ENCODE results near the gene TCF12.
A peak's percentile ranks its signal among the peaks of the same experiment; 100 is the strongest.

The TCF12 gene

DNA sequence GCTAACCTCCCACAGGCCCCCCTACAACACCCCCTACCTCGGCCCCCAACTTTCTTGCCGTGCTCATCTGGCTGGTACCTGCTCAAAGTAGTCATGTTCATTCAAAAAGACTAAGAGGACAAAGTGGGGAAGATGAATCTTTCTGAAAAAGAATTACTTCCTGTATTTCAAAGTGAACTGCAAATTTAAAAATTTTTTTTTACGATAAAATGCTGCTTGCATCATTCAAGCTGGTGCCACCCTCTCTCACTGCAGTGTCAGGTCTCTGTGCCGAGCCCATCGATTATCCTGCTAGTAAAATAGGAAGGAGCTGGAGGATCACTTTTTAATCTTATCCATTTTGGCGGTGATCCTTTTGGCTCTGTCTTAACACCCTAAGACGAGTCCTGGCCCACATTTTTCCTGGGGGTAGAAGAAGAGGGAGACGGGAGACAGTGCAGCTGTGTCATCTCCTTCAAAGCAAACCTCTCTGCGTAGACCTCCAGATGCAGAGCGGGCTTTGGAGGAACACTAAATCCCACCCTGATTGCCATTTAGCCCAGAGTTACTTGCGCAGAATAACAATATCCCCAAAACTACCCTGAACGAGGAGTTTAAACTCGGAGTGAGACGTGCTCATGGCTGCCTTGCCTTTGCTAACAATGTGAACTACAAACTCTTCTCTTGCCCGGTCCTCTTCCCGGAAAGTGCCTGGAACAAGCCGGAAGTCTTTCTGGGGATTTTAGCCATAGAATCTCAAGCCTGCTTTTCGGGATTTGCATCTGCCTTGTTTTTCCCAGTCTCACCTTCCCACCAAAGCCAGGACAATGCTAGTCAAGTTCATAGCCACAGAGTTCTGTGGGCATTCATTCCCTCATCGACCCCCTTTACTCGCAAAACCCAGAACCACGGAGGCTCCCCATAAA is 391.7 kb downstream of the TCF12 start:
- DNase-seq, result no peak

DNA sequence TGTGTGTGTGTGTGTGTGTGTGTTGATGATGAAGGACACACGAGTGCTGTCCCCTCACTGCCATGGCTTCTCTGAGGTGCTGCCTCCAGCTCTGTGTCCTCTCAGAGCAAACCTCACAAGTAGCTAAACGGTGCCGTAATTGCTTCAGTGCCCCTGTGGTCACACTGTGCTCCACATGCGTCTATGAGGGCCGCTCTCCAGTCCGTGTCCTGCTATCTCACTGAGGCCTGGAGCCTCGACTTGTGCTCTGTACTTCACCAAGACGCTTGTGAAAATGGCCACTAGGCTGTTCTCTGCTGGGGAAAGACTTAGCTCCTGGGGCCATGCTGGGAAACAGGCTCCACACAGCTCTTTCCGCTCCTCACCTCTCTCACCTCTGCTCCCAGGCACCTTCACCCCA is 392.4 kb downstream of the TCF12 start:
- DNase-seq, result no peak

DNA sequence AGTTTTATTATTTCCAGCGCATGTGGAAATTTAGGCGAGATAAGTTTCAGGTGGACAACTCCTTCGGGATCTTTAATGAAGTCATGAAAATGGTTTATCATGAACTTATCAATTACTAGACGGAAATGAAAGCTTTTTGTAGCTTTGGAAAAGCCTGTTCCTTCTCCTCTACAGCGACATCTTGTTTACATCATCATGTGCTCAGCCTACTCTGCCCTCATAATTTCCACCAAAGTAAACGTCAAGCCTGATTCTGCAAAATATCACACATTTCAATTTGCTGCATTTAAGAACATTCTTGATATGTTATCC is 393.5 kb downstream of the TCF12 start:
- DNase-seq, result no peak

DNA sequence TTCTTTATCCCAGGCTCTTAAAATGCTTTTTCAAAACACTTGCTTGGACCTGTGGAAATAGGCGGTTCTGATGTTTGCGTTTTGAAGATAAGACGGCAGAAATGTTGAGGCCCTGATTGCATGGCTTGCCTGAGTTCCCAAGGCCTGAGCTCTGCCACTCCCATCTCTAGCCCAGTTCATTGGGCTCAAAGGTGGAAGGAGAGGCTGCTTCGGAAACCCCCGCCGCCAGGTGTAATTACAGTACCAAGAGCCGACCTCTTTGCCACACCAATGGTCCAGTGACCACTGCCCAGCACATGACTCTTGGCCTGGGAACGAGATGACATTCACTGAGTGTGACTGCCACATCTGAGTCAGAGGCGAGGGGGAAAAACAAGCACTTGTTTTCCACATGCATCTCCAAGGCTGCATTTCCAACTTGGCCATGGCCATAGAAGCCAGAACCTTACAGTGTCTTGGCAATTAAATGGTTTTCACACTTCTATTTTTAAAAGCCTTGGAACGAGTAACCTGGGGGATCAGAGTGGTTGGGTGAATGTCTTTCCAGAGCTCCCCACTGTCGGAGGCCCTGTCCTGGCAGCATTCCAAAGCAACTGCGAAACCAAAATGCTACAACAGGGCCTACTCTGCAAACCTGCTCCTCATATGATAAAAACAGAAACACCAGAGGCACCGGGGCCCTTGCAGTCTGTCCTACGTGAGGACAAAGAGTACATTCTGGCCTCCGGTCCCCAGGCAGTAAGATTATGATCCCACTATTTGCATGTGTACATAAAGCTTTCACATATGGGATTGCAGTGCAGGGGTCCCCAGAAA is 394.1 kb downstream of the TCF12 start:
- DNase-seq, result no peak

DNA sequence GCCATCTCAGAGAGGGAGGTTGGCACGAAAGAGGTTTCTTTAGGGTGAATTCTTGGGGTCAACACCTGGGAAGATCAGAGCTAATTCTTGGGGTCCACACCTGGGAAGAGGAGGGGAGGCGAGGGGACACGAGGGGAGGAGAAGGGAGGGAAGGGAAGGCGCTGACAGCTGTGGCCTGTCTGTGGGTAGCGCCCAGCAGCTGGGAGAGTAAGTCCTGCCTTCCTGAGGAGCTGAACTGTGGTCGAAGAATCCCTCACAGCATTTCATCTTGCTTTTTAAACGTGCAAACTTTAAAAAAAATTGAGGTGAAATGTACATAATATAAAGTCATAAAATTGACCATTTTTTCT is 394.7 kb downstream of the TCF12 start:
- no peak for DNase-seq

DNA sequence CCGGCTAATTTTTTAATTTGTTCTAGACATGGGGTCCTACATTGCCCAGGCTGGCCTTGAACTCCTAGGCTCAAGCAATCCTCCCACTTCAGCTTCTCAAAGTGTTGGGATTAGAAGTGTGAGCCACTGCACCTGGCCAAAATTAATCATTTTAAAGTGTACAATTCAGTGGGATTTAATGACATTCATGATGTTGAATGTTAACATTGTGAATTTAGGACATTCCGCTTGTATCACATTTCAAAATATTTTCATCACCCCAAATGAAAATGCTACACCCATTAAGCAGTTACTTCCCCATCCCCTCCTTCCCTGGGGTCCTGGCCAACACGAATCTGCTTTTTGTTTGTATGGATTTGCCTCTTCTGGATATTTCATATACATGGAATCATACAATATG is 395.8 kb downstream of the TCF12 start:
- DNase-seq, result no peak

DNA sequence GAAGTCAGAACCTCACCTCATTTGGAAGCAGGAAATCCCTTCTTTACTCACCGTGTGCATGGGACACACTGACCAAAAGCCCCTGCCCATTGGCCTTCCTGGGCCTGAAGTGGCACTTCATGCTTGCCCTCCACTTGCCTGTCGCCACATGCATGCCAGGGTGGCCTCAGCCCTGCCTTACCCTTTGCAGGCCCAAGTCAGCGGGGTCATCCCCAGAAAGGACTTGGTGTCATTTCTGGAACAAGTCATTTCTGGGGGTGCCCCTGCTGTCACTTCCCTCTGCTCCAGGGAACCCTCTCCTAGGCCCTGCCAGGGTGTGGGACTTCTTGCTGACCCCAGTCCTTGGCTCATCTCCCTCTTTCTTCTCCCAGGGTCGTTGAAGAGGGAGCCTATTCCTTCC is 398.0 kb downstream of the TCF12 start:
- DNase-seq, result no peak

DNA sequence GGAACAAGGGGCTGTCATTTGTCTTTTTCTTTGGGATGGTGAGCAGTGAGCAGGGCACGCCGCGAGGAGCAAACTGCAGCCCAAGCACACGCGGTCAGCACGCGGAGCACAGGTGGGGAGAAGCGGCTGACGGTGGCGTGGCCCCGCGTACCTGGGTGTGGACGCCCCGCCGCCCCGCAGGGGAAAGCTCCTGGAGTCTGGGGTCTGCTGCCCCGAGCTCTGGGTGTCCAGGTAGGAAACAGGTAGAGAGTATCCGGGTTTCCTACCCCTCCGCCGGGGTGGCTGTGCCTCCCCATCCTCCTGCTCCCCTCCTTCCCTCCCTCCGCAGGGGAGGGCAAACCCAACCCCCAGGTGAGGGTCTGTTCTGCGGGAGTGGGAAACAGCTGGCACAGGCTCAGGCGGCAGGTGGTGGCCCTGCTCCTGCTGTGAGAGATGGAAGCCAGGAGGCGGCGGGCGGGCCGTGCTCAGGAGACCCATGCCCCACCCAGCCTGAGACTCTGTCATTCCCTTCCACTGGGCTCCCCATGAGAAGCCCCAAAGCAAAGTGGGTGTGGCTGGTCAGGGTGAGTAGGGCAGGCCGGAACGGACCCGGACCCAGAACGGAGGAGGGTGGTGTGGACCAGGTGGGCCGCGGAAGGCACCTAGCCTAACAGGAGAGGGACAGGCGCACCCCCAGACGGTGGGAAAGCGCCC is 400.9 kb downstream of the TCF12 start:
- no peak for DNase-seq

DNA sequence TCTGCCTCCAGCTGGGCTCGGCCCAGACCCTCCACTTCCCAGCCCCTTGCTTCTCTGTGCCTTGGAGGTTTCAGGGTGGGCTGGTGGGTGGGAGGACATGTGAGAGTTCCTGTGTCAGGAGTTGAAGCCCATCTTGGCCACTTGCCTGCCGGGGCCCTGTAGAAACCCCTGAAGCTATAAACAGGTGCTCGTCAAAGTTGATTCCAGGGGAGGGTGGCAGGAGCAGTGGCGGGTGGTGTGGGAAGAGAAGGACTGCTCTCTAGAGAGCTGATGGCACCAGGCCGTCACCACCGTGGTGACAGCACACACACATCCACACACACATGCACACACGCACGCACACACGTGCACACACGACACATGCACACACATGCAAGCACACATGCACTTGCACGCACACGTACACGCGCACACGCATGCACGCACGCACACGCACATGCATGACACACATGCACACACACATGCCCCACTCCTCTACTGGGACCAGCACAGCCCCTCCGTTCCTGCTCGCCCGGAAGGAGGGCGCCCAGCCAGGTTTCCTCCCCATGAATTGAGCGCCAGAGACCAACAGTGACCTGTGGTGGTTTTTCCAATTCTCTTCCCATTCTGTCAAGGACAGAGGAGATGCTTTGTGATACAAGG is 401.6 kb downstream of the TCF12 start:
- DNase-seq, result no peak

DNA sequence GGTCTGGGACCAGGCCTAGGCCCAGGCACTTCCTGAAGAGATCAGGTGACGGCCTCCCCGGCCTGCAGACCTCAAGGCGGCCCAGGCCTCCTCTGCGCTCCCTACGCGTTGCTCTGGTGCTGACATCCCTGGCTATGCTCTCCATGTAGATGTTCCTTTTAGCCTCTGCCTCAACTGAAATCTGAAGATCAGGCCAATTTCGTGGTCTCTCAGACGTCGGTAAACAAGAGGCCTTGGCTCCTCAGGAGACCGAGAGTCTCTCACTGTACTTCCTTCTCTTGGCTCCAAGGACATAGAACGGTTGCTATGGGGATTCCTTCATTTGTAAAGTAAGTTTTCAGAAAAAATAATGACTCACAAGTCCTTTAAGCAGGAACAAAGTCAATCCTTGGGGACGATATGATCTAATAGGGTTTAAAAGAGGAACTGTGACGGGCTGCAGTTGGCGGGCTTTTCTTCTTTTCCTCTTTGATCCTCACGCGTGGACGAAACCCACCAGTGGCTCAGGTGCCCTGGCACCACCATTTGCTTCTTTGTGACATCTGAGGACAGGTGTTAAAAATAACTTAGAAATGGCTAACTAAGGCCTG is 402.3 kb downstream of the TCF12 start:
- DNase-seq, result no peak

DNA sequence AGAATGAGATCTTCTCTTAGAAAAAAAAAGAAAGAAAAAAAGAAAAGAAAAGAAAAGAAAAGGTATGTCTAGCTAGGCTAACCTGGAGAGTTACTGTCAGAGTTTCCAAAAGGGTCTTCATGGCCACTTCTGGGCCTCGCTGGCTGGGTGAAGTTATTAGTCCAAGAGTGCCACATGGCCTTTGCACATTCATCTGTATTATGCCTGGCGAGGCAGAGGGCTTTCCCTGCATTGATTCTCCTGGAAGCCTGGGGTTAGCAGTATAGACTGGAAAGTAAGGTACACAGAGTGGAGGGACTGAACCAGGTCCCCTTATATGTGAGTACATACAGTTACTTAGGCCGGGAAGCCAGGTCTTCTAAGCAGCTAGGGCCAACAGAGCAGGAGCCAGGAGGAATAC is 403.0 kb downstream of the TCF12 start:
- DNase-seq, result no peak

DNA sequence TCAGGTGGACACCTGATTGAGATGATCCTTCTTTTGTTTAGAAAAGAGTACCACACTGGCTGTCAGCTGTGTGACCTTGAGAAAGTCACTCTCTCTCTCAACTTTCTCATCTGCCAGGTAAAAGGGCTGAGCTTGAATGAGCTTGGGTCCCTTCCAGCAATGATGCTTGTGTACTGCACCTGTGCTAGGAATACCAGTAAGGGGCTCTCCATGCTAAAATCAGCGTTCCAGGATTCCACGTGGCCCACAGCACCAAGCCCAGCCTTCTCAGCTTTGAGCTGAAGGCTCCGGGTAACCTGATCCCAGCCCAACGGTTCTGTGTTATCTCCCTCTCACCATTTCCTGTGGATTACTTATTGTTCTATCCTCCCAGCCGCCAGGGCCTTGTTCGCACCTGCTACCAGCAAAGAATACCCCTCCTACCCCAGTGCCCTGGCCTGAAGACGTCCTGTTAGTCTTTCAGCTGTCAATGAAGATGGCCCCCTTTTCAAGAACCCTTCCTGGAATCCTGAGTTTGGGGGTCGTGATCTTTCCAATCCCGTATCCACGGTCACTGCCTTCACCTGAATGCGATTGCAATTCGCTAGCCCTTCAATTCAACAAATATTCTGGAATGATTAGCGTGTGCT is 403.6 kb downstream of the TCF12 start:
- no peak for DNase-seq

DNA sequence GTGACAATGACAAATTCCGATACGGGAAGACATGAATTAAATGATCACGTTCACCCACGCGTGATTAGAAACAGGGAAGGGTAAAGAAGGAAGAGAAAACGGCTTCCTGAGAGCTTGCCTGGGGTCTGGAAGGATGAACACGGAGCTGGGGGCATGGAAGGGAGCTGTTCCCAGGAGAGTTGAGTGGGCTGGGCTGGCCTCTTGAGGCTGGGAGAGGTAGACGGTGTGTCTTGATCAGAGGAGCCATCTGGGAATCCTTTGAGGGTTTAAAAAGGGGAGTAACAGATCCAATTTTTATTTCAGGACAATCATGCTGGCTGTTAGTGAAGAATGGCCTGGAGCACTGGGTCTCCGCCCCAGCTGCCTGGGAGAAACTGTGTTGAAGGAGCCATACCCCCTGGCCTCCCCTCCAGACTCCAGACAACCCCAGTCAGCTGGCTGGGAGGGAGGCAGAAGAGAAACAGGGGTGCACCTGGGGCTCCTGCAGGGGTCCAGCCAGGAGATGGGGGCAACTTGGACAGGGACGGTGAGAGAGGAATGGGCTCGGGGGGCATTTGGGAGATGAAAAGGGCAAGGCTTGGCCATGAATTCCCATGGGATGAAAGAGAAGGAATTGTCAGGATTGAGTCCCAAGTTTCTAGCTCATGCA is 404.3 kb downstream of the TCF12 start:
- DNase-seq, result no peak

DNA sequence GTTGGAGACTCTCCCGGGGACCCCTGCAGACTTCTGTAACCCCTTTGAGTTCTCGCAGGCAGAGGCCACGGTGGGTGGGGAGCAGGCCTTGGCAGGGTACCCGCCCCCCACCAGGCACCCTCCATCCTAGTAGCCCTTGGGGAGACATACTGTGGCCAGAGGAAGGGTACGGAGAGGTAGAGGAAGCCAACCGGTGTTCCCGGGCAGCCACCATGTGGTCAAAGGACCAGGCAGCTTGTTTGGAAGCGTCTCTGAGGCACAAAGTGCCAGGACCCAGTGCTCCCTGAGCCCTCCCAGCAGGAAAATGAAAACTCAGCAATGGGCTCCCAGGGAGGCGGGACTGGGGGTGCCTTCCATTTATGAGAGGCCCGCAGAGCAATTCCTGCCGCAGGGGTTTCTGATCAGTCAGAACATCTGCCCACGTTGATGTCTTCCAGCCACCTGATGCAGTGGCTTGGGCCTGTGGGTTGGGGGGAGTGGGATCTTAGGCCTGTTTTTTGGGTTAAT is 404.9 kb downstream of the TCF12 start:
- DNase-seq, result no peak

DNA sequence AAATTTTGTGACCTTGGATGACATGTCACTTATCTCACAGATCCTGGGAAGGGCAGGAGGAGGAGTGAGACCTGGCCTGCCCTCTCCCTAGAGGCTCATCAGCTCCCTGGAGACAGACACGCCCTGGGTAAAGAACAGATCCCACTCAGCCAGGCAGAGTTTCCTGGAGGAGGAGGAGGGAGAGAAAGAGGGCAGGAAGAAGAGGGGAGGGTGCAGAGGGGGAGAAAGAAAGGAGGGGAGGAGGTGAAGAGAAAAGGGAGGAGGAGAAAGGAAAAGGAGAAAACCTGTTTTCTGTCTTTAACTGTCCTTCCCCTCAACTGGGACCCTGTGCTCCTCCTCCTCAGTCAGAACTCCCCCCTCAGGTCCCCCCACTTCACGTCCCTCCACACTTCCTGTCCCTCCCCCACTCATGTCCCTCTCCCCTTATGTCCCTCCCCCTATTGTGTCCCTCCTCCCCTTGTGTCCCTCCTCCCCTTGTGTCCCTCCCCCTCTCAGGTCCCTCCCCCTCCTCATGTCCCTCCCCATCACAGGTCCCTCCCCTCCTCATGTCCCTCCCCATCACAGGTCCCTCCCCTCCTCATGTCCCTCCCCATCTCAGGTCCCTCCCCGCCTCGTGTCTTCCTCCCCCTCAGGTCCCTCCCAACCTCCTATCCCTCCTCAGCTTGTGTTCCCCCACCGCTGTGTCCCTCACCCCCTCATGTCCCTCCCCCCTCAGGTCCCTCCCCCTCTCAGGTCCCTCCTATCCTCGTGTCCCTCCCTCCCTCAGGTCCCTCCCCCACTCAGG is 405.6 kb downstream of the TCF12 start:
- peak; percentile 13 for DNase-seq

DNA sequence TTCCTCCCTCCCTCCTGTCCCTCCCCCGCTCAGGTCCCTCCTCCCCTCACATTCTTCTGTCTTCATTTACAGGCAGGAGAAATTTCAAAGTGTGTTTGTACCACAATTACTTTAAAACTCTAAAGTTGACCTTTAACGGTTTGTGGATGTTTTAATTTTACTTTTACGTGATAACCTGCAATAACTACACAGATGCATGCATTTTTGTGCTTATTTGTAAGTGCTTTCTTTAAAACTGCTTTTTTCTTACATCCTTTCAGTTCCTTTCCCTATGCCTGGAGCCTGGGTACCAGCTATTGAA is 406.1 kb downstream of the TCF12 start:
- DNase-seq, result no peak

DNA sequence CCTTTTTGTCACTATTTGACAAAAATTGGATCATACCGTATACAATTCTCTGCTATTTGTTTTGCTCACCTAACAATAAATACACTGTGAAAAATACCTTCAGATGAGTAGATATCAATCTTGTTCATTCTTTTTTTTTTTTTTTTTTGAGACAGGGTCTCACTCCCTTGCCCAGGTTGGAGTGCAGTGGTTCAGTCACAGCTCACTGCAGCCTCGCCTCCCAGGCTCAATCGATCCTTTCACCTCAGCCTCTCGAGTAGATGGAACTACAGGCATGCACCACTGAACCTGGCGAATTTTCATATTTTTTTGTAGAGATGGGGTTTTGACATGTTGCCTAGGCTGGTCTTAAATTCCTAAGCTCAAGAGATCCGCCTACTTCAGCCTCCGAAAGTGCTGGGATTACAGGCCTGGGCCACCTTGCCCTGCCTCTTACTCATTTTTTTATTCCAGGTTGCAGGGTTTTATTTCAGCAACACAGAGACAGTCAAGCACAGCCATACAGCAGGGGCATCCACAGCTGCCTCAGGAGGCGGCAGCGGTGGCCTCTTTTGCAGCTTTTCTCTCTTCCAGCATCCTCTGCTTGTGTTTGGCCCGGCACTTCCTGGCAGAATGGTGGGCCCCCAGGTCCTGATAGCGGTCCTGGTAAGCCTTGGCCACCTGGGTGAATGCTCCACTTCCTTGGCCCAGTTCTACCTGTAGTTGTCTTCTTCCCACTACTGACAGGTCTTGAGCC is 406.7 kb downstream of the TCF12 start:
- no peak for DNase-seq

DNA sequence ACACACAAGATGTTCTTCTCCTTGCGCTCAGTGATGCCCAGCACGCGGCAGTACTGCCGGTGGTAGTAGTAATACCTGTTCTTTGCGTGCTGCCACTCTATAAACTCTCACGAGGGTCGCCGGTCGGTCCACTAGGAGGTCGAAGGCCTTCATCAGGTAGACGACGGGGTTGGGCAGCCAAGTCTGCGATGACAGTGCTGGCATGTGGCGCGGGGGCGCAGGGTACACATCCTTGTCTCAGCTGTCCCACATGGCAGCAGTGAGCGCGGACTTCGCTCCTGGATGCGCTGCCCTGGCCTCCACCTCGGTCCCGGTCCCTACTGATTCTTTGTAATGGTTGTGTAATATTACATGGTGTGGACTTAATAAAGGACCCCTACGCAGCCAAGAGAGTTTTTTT is 407.8 kb downstream of the TCF12 start:
- no peak for DNase-seq

DNA sequence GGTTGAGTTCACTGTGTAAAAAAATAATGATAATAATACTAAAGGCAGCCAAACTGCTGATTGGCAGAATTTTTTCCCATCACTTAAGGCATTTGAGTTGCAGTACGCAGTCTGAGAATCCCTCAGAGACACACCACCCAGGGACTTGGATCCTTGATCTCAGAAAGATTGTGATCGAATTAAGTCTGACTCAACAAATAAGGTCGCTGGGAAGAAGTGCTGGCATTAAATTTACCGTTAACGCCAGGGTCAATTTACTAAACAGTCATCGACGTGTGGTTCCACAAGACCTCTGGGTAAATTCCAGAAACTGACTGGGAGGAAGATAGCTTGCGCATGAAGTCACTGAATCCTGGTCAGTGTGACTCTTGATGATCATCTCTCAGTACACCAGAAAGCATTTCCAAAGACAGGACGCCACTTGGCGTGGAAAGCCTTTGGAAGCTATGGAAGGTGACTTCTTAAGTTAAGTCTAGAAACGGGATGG is 409.6 kb downstream of the TCF12 start:
- DNase-seq, result no peak

DNA sequence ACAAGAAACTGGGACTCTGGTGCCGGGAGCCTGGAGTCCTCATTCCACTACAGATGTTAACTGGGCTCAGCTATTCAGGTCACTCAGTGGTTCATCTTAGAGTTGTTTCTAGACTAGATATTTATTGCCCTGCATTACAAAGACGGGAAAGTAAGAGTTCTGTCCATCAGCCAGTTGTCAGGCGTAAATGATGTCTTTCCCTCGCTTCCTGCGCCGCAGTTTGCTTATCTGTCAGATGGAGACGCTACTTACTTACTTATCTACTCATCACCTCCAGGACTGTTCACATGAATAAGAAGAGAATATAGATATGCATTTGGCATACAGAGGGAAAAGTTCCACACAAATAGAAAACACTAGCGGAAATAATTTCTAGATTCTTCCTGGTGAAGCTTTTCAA is 410.0 kb downstream of the TCF12 start:
- DNase-seq, result no peak
